SU-DHL-6 (cell line): ENCODE measurements around the gene SEC14L5.

Experiments
- H2AFZ ChIP-seq: fragments of 200-600 bp; sonication (generic); 2 replicates; pipeline ENCODE4 v1.6.1; 2014; ENCODE audit warnings: low read depth, mild to moderate bottlenecking, moderate library complexity, mixed read lengths, antibody characterized with exemption, low read length; ENCODE audit not compliant: severe bottlenecking
- H3F3A ChIP-seq: fragments of 200-600 bp; shearing (Covaris generic); 2 replicates; pipeline ENCODE4 v1.6.0; 2016; ENCODE audit warnings: antibody characterized with exemption, mild to moderate bottlenecking; ENCODE audit not compliant: insufficient read depth
- H3K27ac ChIP-seq: fragments of 200-600 bp; sonication (generic); 2 replicates; pipeline ENCODE4 v1.5.1; 2016; ENCODE audit warnings: low read depth, mild to moderate bottlenecking, low read length, moderate library complexity, mixed read lengths
- H3K27me3 ChIP-seq: fragments of 200-600 bp; sonication (generic), shearing (Covaris generic); 2 replicates; pipeline ENCODE4 v1.6.0; 2014; ENCODE audit warnings: mild to moderate bottlenecking, low read length
- H3K36me3 ChIP-seq: fragments of 200-600 bp; sonication (generic); 2 replicates; pipeline ENCODE4 v1.6.1; 2014; ENCODE audit warnings: mild to moderate bottlenecking, low read length, mixed read lengths
- H3K4me2 ChIP-seq: fragments of 300-600, 200-600 bp; shearing (Covaris generic), sonication (generic); 2 replicates; pipeline ENCODE4 v1.6.0; 2014; ENCODE audit warnings: low read length, low read depth, mild to moderate bottlenecking; ENCODE audit not compliant: poor library complexity, severe bottlenecking
- H3K4me3 ChIP-seq: fragments of 200-600 bp; sonication (generic); 2 replicates; pipeline ENCODE4 v1.5.1; 2014; ENCODE audit warnings: antibody characterized with exemption, low read length, mild to moderate bottlenecking, mixed read lengths; ENCODE audit not compliant: insufficient read depth, poor library complexity, severe bottlenecking
- H3K79me2 ChIP-seq: fragments of 200-600 bp; sonication (generic); 2 replicates; pipeline ENCODE4 v1.6.1; 2014; ENCODE audit warnings: mild to moderate bottlenecking, low read length, moderate library complexity; ENCODE audit not compliant: insufficient read depth
- H3K9ac ChIP-seq: fragments of 200-600 bp; sonication (generic); 2 replicates; pipeline ENCODE4 v1.7.0; 2014; ENCODE audit warnings: mild to moderate bottlenecking, low read length
- H3K9me2 ChIP-seq: fragments of 200-600 bp; sonication (generic); replicated peaks from 2 replicates; pipeline ENCODE4 v1.6.1; 2014; ENCODE audit warnings: low read length; ENCODE audit not compliant: insufficient read depth
- H3K9me3 ChIP-seq: fragments of 200-600 bp; sonication (generic); 2 replicates; pipeline ENCODE4 v1.6.1; 2014; ENCODE audit warnings: low read length, mixed read lengths; ENCODE audit not compliant: insufficient read depth
- H4K20me1 ChIP-seq: fragments of 200-600 bp; sonication (generic); 2 replicates; pipeline ENCODE4 v1.6.1; 2014; ENCODE audit warnings: low read depth, mild to moderate bottlenecking, antibody characterized with exemption, low read length, moderate library complexity, mixed read lengths
- CTCF ChIP-seq: fragments of 200-600 bp; sonication (generic); IDR thresholded peaks from one replicate; pipeline ENCODE4 v1.5.1; 2017; ENCODE audit warnings: antibody characterized with exemption, mild to moderate bottlenecking, low read length, moderate library complexity; ENCODE audit not compliant: insufficient read depth, poor library complexity, severe bottlenecking
- EZH2phosphoT487 ChIP-seq: fragments of 200-600 bp; sonication (generic), shearing (Covaris generic); conservative IDR thresholded peaks from 2 replicates; pipeline ENCODE4 v1.6.1; 2018; ENCODE audit warnings: mild to moderate bottlenecking, antibody characterized with exemption, low read length, moderate library complexity, mixed read lengths

The SEC14L5 gene

DNA sequence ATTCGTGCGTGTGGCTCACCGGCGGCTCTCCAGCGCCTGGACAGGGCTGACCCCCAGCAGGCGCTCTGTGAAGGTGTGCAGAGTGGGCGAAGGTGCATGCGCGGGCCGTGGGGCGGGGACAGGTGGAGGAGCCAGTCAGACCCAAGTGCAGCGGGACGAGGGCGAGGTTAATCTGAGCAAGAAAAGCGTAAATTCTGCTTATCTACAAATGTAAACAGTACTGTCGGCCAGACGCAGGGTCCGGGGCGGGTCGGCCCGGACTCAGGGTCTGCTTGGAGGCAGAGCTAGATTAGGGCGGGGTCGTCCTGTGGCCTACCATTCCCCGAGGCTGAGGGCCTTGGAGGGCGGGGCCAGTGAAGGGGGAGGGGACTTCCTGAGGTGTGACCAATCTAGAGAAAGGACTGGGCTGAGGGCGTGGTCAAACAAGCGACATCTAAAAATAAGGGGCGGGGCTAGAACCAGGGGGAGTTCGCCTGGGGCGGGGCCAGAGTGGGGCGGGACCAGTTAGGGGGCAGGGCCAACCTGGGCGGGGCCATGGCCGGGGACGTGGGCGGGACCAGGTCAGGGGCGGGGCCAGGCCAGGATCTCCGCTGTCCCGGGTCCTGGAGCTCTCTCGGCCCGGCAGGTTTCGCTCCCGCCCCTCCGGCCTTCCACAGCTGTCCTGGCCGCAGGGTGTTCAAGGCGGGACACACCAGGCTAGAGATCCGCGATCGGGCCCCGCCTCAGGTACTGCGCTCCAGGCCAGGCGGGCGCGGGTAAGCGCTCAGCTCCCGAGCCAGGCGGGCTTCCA is at the start of gene SEC14L5:
TSS of gene SEC14L5 (plus strand) at position 611 of the 790 bp plus-strand sequence. CDS start 994 bp downstream, outside the sequence.
- Histone ChIP-seq H3K9me2 (no peaks in the 10 kb centered on the region), H3K9ac (no peak within 1 kb of the TSS), H3K9me3 (no peaks in the 10 kb centered on the region), H3K27ac (no peak within 1 kb of the TSS), H4K20me1 (no peaks in the 10 kb centered on the region), H3K36me3 (no peaks in the 10 kb centered on the region), H2AFZ (peak within 1 kb of the TSS; percentile 66), H3F3A (no peaks in the 10 kb centered on the region), H3K27me3 (no peaks in the 10 kb centered on the region), H3K4me2 (peak within 1 kb of the TSS; percentile 55), H3K79me2 (no peaks in the 10 kb centered on the region), H3K4me3 (peak within 1 kb of the TSS; percentile 44)
- TF ChIP-seq EZH2phosphoT487 (no peak), CTCF (no peak)

DNA sequence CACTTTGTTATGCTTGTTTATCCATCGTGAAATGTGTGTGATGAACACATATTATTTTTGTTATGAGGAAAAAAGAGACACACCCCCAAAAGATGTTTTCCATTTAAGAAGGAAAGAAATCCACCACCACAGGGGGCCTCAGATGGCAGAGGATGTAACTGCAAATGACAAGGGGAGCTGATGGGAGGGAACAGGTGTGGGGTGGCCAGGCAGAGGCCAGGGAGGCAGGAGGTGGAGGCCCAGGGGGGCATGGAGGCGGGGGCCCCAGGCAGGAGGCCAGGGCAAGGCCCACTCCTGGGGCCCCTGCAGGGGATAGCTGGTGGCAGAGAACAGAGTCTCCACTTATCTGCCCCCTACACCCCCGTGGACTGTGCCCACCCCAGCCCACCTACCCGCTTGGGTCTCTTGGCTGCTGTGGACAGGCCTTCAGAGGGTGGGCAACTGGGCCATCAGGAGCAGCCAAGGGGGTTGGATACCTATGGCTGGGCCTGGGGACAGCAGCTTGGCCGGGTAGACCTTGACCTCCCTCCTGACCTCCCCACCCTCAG is 49.2 kb upstream of the SEC14L5 start:
- H3K9me3 ChIP-seq = no peaks in the 10 kb centered on the region
- TF ChIP-seq CTCF (no peak), EZH2phosphoT487 (no peak)
- no peak overlapping the region for H3K4me3 ChIP-seq
- no peak overlapping the region for H2AFZ ChIP-seq
- H3K79me2 ChIP-seq = no peaks in the 10 kb centered on the region
- no peaks in the 10 kb centered on the region for H3K27me3 ChIP-seq
- H3K9me2 ChIP-seq = no peaks in the 10 kb centered on the region
- H3K9ac ChIP-seq = no peak overlapping the region
- no peaks in the 10 kb centered on the region for H3K36me3 ChIP-seq
- H4K20me1 ChIP-seq = no peaks in the 10 kb centered on the region
- H3K27ac ChIP-seq = no peak overlapping the region
- no peak overlapping the region for H3K4me2 ChIP-seq
- no peaks in the 10 kb centered on the region for H3F3A ChIP-seq

DNA sequence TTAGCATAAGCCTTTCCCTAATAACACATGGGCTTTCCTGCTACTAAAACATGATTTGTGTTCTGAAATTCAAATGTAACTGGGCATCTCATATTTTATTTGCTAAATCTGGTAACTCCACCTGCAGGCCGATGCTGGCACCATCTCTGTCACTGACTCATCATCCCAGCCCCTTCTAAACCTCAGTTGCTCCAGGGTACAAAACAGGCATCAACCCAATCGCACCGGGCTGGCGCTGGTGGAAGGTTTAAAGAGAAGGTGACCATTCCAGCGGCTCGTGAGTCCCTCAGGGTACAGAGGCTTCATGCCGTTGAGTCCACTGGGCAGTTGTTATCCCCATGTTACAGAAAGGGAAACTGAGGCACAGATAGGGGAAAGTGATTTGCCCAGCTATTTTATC is 48.3 kb upstream of the SEC14L5 start:
- H3K9me3 ChIP-seq = no peaks in the 10 kb centered on the region
- no peaks in the 10 kb centered on the region for H4K20me1 ChIP-seq
- no peaks in the 10 kb centered on the region for H3K79me2 ChIP-seq
- no peak overlapping the region for H3K4me2 ChIP-seq
- no peak overlapping the region for H3K9ac ChIP-seq
- H2AFZ ChIP-seq = no peak overlapping the region
- TF ChIP-seq CTCF (no peak), EZH2phosphoT487 (no peak)
- H3F3A ChIP-seq = no peaks in the 10 kb centered on the region
- H3K9me2 ChIP-seq = no peaks in the 10 kb centered on the region
- H3K27ac ChIP-seq = no peak overlapping the region
- H3K36me3 ChIP-seq = no peaks in the 10 kb centered on the region
- no peak overlapping the region for H3K4me3 ChIP-seq
- no peaks in the 10 kb centered on the region for H3K27me3 ChIP-seq
